Hindlimb muscle (tissue), 1 donor: ENCODE results near the gene CHPT1. TPM values are rescaled to one million over a fixed set of nuclear protein-coding genes. Genes with fewer than 3 reads are reported as not detected.
"Not testable (repeated sequence)": the region's sequence is repeated elsewhere in the genome, so short reads cannot be mapped to it uniquely, and the experiment has no call there.

ENCODE experiments used
- DNase-seq: peaks from one replicate; pipeline ENCODE4 v3.0.0-alpha.2; 2013
- polyA plus RNA-seq: library from polyadenylated mRNA; unstranded; fragments of 120-200 nt; gene quantifications from one replicate; pipeline ENCODE4 v1.2.1, GENCODE V29; 2013; ENCODE audit not compliant: insufficient read length

The CHPT1 gene
- polyA plus RNA-seq: 27.9 TPM

DNA sequence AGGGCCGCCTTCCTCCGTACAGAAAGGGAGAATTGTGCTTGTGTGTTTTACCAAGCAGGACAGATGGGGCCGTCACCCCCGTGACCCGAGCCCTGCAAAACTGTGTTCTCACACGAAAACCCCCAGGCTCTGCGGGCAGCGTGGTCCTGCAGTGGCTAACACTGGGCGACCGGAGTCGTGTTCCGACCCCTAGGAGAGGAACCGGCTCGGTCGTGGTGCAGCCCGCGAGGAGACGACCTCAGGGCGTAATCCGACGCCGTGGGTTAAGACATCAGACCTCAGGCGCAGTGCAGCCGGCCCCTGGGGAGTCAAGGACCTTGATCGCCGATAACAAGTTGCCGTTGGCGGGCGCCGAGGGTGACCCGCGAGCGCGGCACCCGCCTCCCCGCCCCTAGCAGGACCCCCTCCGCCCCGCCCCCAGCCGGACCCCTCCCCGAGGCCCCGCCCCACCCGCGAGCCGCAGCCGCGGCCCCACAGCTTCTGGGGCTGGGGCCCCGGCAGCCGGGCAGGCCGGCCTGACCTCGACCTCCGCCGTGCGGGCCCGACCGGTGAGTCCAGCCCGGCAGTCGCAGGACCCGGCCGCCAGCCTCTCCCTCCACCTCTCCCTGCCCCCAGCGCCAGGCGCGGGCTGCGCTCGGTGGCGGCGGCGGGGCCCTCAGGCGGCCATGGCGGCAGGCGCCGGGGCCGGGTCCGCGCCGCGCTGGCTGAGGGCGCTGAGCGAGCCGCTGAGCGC lies at the start of gene CHPT1:
CHPT1 (plus strand) TSS at position 444 of the 733 bp plus-strand sequence; CDS start at position 666, 222 bp downstream.
- DNase-seq: peak; percentile 54

DNA sequence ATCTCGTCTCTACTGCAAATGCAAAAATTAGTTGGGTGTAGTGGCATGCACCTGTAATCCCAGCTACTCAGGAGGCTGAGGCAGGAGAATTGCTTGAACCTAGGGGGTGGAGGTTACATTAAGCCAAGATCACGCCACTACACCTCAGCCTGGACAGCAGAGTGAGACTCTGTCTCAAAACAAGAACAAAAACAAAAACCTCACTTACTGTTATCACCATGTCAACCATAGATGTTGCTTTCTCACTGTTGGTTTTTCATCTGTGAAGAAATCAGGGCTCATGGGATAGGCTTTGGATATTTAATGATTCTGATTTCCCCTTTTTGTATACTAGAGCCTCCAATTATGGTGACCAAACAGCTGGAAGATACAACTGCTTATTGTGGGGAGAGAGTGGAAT lies 49.7 kb upstream of the CHPT1 start:
- no peak for DNase-seq

DNA sequence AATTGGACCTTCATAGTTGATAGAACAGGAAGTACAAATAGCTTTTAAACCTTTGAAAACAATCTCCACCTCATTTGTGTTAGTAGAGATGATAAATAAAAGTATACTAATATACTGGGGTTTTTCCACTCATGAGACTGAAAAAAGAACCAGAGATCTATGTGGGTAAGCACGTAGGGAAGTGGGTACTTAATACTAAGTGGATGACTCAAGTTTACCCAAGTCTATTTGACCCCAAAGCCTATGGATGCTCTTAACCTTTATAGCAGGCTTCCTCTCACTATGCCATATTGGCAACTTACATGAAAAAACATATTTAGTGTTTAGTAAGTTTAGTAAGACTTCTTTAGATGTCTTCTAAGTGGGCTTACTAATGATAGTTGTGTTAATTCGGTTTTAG lies 49.2 kb upstream of the CHPT1 start:
- no peak for DNase-seq

GRCh38 chr12:101650346-101651117 lies 46.9 kb upstream of the CHPT1 start:
- no peak for DNase-seq

GRCh38 chr12:101653030-101653429 lies 44.4 kb upstream of the CHPT1 start:
- DNase-seq: no peak

- no peak for DNase-seq
These were observed 43.9 kb upstream of the CHPT1 start for GRCh38 chr12:101653503-101653902.

DNA sequence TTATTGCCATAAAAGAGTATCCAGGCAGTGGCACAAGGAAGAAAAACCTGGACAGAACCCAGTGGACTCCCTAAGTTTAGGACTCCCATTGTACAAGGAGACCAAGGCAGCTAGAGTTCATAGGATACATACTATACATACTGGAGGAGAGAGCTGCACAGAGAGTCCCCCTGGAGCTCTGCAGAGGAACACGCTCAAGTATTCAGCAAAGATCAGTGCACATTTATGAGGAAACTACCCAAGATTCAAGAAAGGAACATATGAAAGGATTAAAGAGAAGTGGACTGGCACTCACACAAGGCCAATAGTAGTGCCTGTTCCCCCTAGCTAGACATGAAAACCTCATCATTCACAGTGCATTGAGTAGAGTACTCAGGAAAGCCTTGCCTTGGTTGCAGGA lies 43.0 kb upstream of the CHPT1 start:
- DNase-seq: no peak

GRCh38 chr12:101655393-101655792 lies 42.0 kb upstream of the CHPT1 start:
- DNase-seq: no peak

GRCh38 chr12:101660662-101661061 lies 36.8 kb upstream of the CHPT1 start:
- not testable (repeated sequence) for DNase-seq

DNA sequence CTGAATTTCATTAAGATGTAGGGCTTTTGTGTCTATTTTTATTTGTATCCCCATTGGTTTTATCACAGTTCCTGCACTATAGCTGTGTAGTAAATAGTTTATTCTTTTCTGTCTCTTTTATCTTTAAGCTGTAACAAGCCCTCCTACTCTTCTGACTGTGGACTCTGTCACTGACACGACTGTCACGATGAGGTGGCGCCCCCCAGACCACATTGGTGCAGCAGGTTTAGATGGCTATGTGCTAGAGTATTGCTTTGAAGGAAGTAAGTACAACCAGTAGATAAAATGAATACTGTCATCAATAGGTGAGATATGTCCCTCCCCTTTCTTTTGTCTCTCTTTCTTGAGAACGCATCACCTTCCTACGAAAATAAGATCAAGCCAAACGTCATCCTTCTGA lies 34.1 kb upstream of the CHPT1 start:
- DNase-seq: no peak

- no peak for DNase-seq
These were observed 32.4 kb upstream of the CHPT1 start for GRCh38 chr12:101664992-101665391.

DNA sequence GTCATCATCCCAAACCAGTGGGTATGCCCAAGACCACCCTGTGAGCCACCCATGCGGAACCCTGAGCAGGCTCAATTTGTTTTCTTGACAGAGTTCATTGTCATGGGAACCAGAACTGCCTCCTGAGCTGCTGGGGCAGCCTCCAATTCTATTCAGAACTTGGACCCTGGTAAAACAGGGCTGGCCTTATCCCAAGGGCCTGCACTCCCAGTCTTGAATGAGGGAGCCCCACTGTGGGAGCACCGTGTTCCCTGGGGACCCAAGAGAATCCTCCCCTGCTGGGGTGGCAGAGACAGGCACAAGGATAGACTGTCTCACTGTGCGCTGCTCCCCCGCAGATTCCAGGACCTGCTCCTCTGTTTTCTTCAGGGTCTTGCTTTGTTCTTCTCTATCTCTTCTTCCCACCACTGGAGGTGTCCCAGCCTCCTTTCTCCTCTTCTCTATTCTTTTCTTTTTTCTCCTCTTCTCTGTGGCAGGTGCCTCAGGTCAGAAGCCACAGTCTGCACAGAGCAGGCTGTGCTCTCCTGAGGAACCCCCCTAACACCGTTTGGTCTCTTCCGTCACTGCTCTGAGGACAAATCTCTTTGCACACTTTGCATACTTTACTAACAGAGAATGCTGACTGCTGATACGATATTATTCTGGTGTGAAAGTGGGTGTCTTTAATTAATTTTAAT lies 31.2 kb upstream of the CHPT1 start:
- DNase-seq: no peak

DNA sequence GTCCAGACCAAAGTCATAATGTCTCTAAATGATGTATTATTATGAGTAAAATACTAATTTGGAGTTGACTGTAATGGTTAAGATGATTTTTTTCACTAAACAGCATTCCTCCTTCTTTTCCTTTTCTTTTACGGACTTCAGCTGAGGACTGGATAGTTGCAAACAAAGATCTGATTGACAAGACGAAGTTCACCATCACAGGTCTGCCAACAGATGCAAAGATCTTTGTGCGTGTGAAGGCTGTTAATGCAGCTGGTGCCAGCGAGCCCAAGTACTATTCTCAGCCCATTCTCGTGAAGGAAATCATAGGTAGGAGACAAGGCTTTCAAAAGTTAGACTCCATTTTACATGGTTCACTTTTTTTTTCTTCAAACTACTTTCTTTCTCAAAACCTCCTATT lies 29.8 kb upstream of the CHPT1 start:
- DNase-seq: no peak

DNA sequence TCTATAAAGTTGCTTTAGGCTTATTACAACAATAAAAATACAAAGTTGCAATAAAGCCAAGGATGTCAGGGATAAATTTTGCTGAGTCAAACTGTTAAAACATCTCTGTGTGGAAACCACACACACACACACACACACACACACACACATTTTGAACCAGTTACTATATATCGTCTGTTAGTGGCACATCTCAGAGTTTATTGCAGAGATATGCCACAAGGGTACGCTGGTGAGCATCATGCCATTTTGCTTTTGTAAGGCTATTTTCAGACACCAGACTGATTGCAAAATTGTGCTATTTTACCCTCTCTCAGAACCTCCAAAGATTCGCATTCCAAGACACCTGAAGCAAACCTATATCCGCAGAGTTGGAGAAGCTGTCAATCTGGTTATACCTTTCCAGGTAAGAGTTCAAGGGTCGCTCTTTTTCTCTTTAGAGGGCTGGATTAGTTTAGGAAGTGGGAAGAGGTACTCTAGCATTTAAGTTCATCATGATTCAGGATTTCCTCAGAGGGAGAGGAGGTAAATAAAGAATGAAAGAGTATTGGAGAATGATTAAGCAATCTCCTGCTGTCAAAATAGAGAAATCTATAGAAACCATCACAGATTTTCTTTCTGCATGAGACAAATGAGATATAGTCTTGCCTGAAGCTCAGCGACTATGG lies 27.3 kb upstream of the CHPT1 start:
- DNase-seq: no peak

DNA sequence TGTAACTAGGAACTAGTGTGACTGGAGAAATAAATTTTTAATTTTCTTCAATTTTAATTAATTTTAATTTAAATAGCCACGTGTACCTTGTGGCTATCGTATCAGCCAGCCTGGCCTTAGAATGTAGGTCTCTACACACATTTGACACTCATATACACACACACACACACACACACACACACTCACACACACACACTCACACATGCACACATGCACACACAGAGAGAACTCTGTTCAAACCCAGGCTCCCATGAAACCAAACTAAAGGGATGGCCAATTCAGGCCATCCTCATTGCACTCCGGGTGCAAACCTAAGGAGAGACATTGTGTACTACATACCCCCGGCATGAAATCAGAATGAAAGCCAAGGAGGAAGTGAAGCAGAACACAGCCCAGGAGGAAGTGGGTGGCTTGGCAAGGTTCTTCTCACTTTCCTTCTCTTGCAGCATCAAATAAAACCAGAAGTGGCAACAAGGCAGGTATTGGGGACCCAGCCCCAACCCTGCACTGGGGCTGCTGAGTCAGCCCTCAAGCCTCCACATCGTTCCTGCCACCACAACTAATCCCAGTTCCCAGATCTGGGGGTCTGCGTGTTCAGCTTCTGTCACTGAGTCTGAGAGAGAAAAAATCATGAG lies 26.2 kb upstream of the CHPT1 start:
- DNase-seq: peak; percentile 8

GRCh38 chr12:101671833-101672232 lies 25.6 kb upstream of the CHPT1 start:
- no peak for DNase-seq

- no peak for DNase-seq
These were observed 21.9 kb upstream of the CHPT1 start for GRCh38 chr12:101675555-101675954.

DNA sequence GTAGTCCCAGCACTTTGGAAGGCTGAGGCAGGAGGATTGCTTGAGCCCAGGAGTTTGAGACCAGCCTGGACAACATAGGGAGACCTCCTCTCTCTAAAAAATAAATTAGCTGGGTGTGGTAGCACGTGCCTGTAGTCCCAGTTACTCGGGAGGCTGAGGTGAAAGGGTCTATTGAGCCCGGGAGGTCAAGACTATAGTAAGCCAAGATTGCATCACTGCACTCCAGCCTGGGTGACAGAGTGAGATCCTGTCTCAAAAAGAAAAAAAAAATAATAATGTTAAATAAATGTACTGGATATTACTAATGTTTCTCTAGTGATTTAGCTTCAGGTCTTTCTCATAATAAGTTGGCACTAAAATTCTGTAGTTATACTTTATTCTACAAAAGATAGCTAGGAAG lies 20.9 kb upstream of the CHPT1 start:
- DNase-seq: not testable (repeated sequence)

DNA sequence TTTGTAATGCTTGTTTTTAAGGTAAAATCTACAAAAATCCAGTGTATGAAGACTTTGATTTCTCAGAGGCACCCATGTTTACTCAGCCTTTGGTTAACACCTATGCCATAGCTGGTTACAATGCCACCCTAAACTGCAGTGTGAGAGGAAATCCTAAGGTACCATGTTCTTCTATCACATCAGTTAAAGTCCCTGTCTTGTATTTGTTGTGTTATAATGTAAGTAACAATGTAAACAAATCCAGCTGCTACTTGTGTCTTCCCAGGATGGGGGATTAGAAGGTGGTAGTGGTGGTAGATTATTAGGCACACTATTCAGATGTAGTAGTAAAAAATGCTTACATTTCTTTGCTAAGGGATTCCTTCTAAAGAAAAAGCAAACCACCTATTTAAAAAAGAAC lies 19.4 kb upstream of the CHPT1 start:
- no peak for DNase-seq

DNA sequence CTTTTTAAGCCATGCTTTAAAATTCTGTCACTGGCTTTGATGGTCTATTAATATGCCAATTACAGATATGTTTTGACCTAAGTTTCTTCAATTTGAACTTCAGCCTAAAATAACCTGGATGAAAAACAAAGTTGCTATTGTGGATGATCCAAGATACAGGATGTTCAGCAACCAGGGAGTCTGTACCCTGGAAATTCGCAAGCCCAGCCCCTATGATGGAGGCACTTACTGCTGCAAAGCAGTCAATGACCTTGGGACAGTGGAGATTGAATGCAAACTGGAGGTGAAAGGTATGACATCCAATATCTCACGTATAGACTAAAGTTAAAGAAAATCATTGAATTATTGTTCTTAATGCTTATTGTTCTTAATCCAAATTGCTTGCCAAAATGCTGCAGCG lies 17.2 kb upstream of the CHPT1 start:
- no peak for DNase-seq

DNA sequence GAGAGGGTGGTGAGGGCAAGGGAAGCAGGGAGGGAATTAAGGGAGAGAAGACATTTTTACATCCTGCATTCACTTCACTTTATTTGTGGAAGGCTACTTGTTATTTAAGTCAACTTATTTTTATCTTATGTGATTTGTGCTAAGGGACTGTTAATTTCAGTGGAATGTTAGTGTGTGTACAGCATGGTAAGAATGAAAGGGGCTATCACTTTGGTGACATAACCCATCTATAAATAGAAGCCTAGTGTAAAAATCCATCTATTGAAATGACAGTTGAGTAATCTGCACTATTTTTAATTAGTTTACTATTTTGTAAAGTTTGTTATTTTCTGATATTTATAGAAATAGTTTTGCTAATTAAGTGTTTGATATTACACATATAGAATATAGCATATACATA lies 16.8 kb upstream of the CHPT1 start:
- no peak for DNase-seq

GRCh38 chr12:101681627-101682026 lies 15.8 kb upstream of the CHPT1 start:
- not testable (repeated sequence) for DNase-seq
